Adrenal gland (tissue), 12 donors: ENCODE measurements around the gene ESRP2. TPM values are rescaled to one million over a fixed set of nuclear protein-coding genes. Genes with fewer than 3 reads are reported as not detected.

Source experiments
- DNase-seq, 7 donors: peaks; one replicate each; pipeline ENCODE4 v3.0.0-alpha.2; 2019 to 2020
- H3K27ac ChIP-seq, 5 donors: fragments of 200-600 bp; sonication (generic) in 4 of 5; 1 replicate in 3 of 5; 2 replicates in 2 of 5; pipeline versions ENCODE4 v1.5.1 to v1.8.0; 2016 to 2020; ENCODE audit warnings: mild to moderate bottlenecking in 1 of 5
- H3K27me3 ChIP-seq: fragments of 200-600 bp; 2 replicates; pipeline ENCODE4 v1.8.0; 2021
- H3K36me3 ChIP-seq, 2 donors: fragments of 200-600 bp; replicated peaks in 1 of 2; 1 replicate in 1 of 2; 2 replicates in 1 of 2; pipeline versions ENCODE4 v1.5.1 to v1.8.0; 2018 to 2022
- H3K4me1 ChIP-seq, 2 donors: fragments of 200-600 bp; replicated peaks in 1 of 2; 1 replicate in 1 of 2; 2 replicates in 1 of 2; pipeline versions ENCODE4 v1.5.1 to v1.8.0; 2018 to 2021
- H3K4me3 ChIP-seq, 4 donors: fragments of 200-600 bp; sonication (generic) in 3 of 4; one replicate each; pipeline ENCODE4 v1.5.1; 2016 to 2018
- H3K9me3 ChIP-seq, 3 donors: fragments of 200-600 bp; sonication (generic) in 1 of 3; replicated peaks in 1 of 3; 1 replicate in 2 of 3; 2 replicates in 1 of 3; pipeline versions ENCODE4 v1.5.1 to v1.8.0; 2016 to 2021
- CTCF ChIP-seq, 6 experiments: fragments of 450-650 bp in 4 of 6; fragments of 200-600 bp in 2 of 6; sonication (generic) in 1 of 6; IDR thresholded peaks; 1 replicate in 5 of 6; 2 replicates in 1 of 6; pipeline versions ENCODE4 v1.5.1 to v1.8.0; 2016 to 2021; ENCODE audit warnings: antibody characterized with exemption in 6 of 6, mild to moderate bottlenecking in 2 of 6, moderate library complexity in 1 of 6
- POLR2A ChIP-seq, 2 donors: fragments of 450-650 bp; IDR thresholded peaks; one replicate each; pipeline ENCODE4 v1.6.1; 2017; ENCODE audit warnings: antibody characterized with exemption in 2 of 2, mild to moderate bottlenecking in 2 of 2, moderate library complexity in 1 of 2
- WGBS, 4 donors: extraction: QIAGEN DNeasy Blood & Tissue Kit in 2 of 4; methylation state at CpG; one replicate each; pipeline versions ENCODE4 v1.1.5 to v1.1.7; 2013 to 2017; 5-methylcytosine and 5-hydroxymethylcytosine counted together
- intact Hi-C, 2 donors: fragments of 100-400 bp; cut with DNase I; formaldehyde crosslinking; loops; one replicate each; pipeline versions ENCODE4 v1.14.1 to v1.15.0; 2022 to 2023
- polyA plus RNA-seq, 3 donors: library from polyadenylated mRNA; stranded (reverse); fragments of 200-250 nt in 2 of 3; fragments of 350-450 nt in 1 of 3; fragmentation: Illumina TruSeq in 1 of 3; extraction: RNeasy Lipid Tissue Mini Kit (QIAGEN cat#74804) in 1 of 3; gene quantifications; one replicate each; pipeline ENCODE4 v1.2.3, GENCODE V29; 2013 to 2014
- total RNA-seq, 9 donors: library from RNA; depleted of rRNA in 4 of 9; stranded (reverse); fragments of >200 nt in 4 of 9; fragments of 120-200 nt in 1 of 9; fragmentation: NEBNext Ultra II Directional in 1 of 9; extraction: Animal tissue kit (Norgen Biotek cat#: 25700) in 1 of 9; gene quantifications; one replicate each; pipeline versions ENCODE4 v1.1.0 to v1.2.4, GENCODE V29; 2013 to 2023
- donor health status: healthy with polysubstance abuse.
- donor health status: Bipolar disorder and iron deficiency.
- donor health status: DM: yes; HTN: yes; CAD: no.
- donor health status: DM: no; HTN: no; CAD: no.
- donor health status: DM: no; HTN: no; CAD: no.
- donor health status: DM: yes; HTN: yes; CAD: no.

The ESRP2 gene
- total and polyA plus RNA-seq, 12 donors, result 0.13 to 2.2 (median 0.43) TPM

- Histone ChIP-seq H3K9me3 (no peaks in the 10 kb centered on the region), H3K27me3 (no peaks in the 10 kb centered on the region), H3K4me3 (no peak overlapping the region), H3K4me1 (peaks cover 10% of the 10 kb centered on the region in 2 donors), H3K36me3 (peaks cover 0 to 5% of the 10 kb centered on the region in 2 donors), H3K27ac (no peak overlapping the region)
- intact Hi-C loops, result no loop called here
- DNase-seq, result no peak
- TF ChIP-seq CTCF (IDR thresholded peaks at IDR 0.05) (no peak), POLR2A (IDR thresholded peaks at IDR 0.05) (no peak)
- 89 to 100% (median 96%) methylated on average over 2 of the region's 2 CpGs for WGBS, 4 donors
Observed at GRCh38 chr16:68197250-68197649, 38.7 kb downstream of the ESRP2 start.

- Histone ChIP-seq H3K36me3 (peaks cover 0 to 19% of the 10 kb centered on the region in 2 donors), H3K4me3 (no peak overlapping the region), H3K27me3 (no peaks in the 10 kb centered on the region), H3K9me3 (no peaks in the 10 kb centered on the region), H3K27ac (peak overlapping the region in 1 of 5 donors; percentile 6), H3K4me1 (peaks cover 10% of the 10 kb centered on the region in 2 donors)
- TF ChIP-seq CTCF (IDR thresholded peaks at IDR 0.05), result no peak
- no peak for TF ChIP-seq POLR2A (IDR thresholded peaks at IDR 0.05)
- WGBS, 4 donors, result 35 to 55% (median 41%) methylated on average over 3 of the region's 3 CpGs
- DNase-seq, result no peak
- intact Hi-C loops, result no loop called here
Observed at GRCh38 chr16:68194251-68194650, 41.7 kb downstream of the ESRP2 start.

- peaks cover 0 to 31% of the 10 kb centered on the region in 2 donors for H3K36me3 ChIP-seq
- no peak for TF ChIP-seq CTCF (IDR thresholded peaks at IDR 0.05)
- no peak for TF ChIP-seq POLR2A (IDR thresholded peaks at IDR 0.05)
- intact Hi-C loops, result no loop called here
- 84 to 100% (median 91%) methylated on average over 2 of the region's 2 CpGs for WGBS, 4 donors
- no peak overlapping the region for H3K4me3 ChIP-seq
- peaks cover 10% of the 10 kb centered on the region in 2 donors for H3K4me1 ChIP-seq
- H3K27ac ChIP-seq, result no peak overlapping the region
- no peaks in the 10 kb centered on the region for H3K27me3 ChIP-seq
- DNase-seq, result no peak
- no peaks in the 10 kb centered on the region for H3K9me3 ChIP-seq
Observed at GRCh38 chr16:68190736-68191510, 45.0 kb downstream of the ESRP2 start.

- H3K9me3 ChIP-seq, result no peaks in the 10 kb centered on the region
- DNase-seq, result no peak
- peaks cover 0 to 35% of the 10 kb centered on the region in 2 donors for H3K36me3 ChIP-seq
- intact Hi-C loops, result no loop called here
- no peak overlapping the region for H3K4me3 ChIP-seq
- 72 to 86% (median 77%) methylated on average over 1 of the region's 1 CpG for WGBS, 4 donors
- peaks cover 10% of the 10 kb centered on the region in 2 donors for H3K4me1 ChIP-seq
- TF ChIP-seq CTCF (IDR thresholded peaks at IDR 0.05), result no peak
- TF ChIP-seq POLR2A (IDR thresholded peaks at IDR 0.05), result no peak
- no peak overlapping the region for H3K27ac ChIP-seq
- no peaks in the 10 kb centered on the region for H3K27me3 ChIP-seq
Observed at GRCh38 chr16:68190081-68190480, 45.8 kb downstream of the ESRP2 start.
